Adrenal gland (tissue), 5 donors: ENCODE data around the gene LSS.
"Not testable (repeated sequence)": the region's sequence is repeated elsewhere in the genome, so short reads cannot be mapped to it uniquely, and the experiment has no call there.

ENCODE experiments used
- POLR2A ChIP-seq, 2 donors: fragments of 450-650 bp; IDR thresholded peaks; one replicate each; pipeline ENCODE4 v1.6.1; 2017; ENCODE audit warnings: antibody characterized with exemption in 2 of 2, mild to moderate bottlenecking in 2 of 2, moderate library complexity in 1 of 2
- TF ChIP-seq, protein P1 (sequence below), 6 experiments: fragments of 450-650 bp in 4 of 6; fragments of 200-600 bp in 2 of 6; sonication (generic) in 1 of 6; IDR thresholded peaks; 1 replicate in 5 of 6; 2 replicates in 1 of 6; pipeline versions ENCODE4 v1.5.1 to v1.8.0; 2016 to 2021; ENCODE audit warnings: antibody characterized with exemption in 6 of 6, mild to moderate bottlenecking in 2 of 6, moderate library complexity in 1 of 6
- donor health status: DM: no; HTN: no; CAD: no.

- TF ChIP-seq, protein P1, sequence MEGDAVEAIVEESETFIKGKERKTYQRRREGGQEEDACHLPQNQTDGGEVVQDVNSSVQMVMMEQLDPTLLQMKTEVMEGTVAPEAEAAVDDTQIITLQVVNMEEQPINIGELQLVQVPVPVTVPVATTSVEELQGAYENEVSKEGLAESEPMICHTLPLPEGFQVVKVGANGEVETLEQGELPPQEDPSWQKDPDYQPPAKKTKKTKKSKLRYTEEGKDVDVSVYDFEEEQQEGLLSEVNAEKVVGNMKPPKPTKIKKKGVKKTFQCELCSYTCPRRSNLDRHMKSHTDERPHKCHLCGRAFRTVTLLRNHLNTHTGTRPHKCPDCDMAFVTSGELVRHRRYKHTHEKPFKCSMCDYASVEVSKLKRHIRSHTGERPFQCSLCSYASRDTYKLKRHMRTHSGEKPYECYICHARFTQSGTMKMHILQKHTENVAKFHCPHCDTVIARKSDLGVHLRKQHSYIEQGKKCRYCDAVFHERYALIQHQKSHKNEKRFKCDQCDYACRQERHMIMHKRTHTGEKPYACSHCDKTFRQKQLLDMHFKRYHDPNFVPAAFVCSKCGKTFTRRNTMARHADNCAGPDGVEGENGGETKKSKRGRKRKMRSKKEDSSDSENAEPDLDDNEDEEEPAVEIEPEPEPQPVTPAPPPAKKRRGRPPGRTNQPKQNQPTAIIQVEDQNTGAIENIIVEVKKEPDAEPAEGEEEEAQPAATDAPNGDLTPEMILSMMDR (IDR thresholded peaks at IDR 0.05): not testable (repeated sequence)
- TF ChIP-seq POLR2A (IDR thresholded peaks at IDR 0.05): not testable (repeated sequence)
These were observed 27.4 kb downstream of the LSS start for GRCh38 chr21:46200877-46201803.
